ENCODE results near the gene NOP53. TPM values are rescaled to one million over a fixed set of nuclear protein-coding genes. Genes with fewer than 3 reads are reported as not detected.

The NOP53 gene
- total and polyA plus RNA-seq, 2 of the 8 experiments (the other 6 are each of a cell fraction or from before 2014, with no cell fraction given) = 107 to 245 TPM

DNA sequence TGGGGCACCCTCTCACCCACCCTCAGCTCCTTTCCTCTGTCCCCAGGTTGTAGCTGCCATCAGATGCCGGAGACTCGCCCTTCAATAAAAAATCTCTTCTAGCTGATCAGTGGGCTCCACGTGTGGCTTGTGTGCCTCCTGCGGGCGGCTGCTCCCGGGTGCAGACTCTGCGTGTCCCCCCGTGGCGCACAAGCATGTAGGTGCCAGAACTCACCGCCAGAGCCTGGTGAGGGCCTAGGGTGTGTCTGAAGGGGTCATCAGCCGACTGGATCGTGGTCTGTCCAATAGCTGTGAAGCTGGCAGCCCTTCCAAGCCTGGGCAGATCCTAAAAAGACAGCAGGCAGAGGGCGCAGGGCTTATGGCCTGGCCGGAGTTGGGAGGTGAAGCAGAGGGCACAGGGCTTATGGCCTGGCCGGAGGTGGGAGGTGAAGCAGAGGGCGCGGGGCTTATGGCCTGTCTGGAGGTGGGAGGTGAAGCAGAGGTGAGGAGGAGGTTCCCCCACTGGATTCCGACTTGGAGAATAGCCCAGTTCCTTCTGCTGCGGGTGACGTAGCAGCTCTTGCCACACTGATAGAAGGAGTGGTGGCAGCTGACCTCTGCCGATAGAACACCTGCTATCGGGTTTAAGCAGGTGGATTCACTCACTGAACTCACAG is 11.7 kb downstream of the NOP53 start:
- H4K91ac ChIP-seq (replicated peaks; ENCODE audit: insufficient read length, low read length) = no peak overlapping the region
- no peak overlapping the region for H3K23ac ChIP-seq (ENCODE audit: insufficient read length)
- DNase-seq (ENCODE audit: low read depth in 1 of 2, low spot score in 2 of 2) = no peak
- H2BK12ac ChIP-seq (ENCODE audit: low read depth, low read length) = no peak overlapping the region
- no peak overlapping the region for H2AFZ ChIP-seq (ENCODE audit: low read length)
- no peak overlapping the region for H4K5ac ChIP-seq (ENCODE audit: insufficient read length, low read depth, low read length)
- no peaks in the 10 kb centered on the region; a peak in 1 of 4 replicates for H3K79me2 ChIP-seq (ENCODE audit: control insufficient read depth in 1 of 2, insufficient read depth in 2 of 2, low read length in 2 of 2)
- no peaks in the 10 kb centered on the region for H3K27me3 ChIP-seq (replicated peaks in 1 of 4; ENCODE audit: control insufficient read depth in 3 of 4, extremely low read depth in 1 of 4, insufficient read depth in 3 of 4, low read length in 3 of 4)
- H3K18ac ChIP-seq (ENCODE audit: extremely low read depth, low read length) = no peak overlapping the region
- H2BK15ac ChIP-seq (ENCODE audit: low read length) = no peak overlapping the region
- H3K14ac ChIP-seq (ENCODE audit: insufficient read length) = no peak overlapping the region
- no peak overlapping the region for H3K9ac ChIP-seq (replicated peaks in 1 of 4; ENCODE audit: extremely low read depth in 1 of 4, low read depth in 3 of 4, low read length in 3 of 4)
- no peak overlapping the region for H3K27ac ChIP-seq (ENCODE audit: low read depth, low read length)
- H3K9me3 ChIP-seq (ENCODE audit: insufficient read depth in 2 of 2, low read depth in 1 of 2, low read length in 1 of 2) = no peaks in the 10 kb centered on the region
- H3K23me2 ChIP-seq (ENCODE audit: low read depth, low read length) = no peaks in the 10 kb centered on the region
- H2AK5ac ChIP-seq (ENCODE audit: low read depth, low read length) = no peak overlapping the region
- no peak overlapping the region for H3K4ac ChIP-seq (replicated peaks; ENCODE audit: insufficient read length, low read depth, low read length)
- H3K4me1 ChIP-seq (replicated peaks in 1 of 4; ENCODE audit: control insufficient read depth in 3 of 4, insufficient read depth in 4 of 4, low read length in 3 of 4) = no peaks in the 10 kb centered on the region
- H2BK20ac ChIP-seq (ENCODE audit: low read length) = no peak overlapping the region
- H3K36me3 ChIP-seq (ENCODE audit: control insufficient read depth in 2 of 4, insufficient read depth in 4 of 4, low read length in 3 of 4) = peaks cover 20 to 70% (median 59%) of the 10 kb centered on the region in 4 experiments
- H2BK5ac ChIP-seq (ENCODE audit: low read depth, low read length) = no peak overlapping the region
- no peak overlapping the region for H3K56ac ChIP-seq (replicated peaks; ENCODE audit: insufficient read length, low read depth, low read length)
- no peak overlapping the region for H3K4me3 ChIP-seq (ENCODE audit: extremely low read depth in 1 of 4, insufficient read depth in 2 of 4, low read depth in 3 of 4, low read length in 4 of 4)
- no peaks in the 10 kb centered on the region; the same call in 1 of the 2 replicates for H3K79me1 ChIP-seq (ENCODE audit: low read depth, low read length)
- WGBS, 2 experiments (ENCODE audit: extremely low coverage in 1 of 2, insufficient coverage in 1 of 2, insufficient read length in 1 of 2, insufficient replicate concordance in 2 of 2, low coverage in 1 of 2, low lambda C conversion rate in 2 of 2, missing lambda C conversion rate in 1 of 2) = 94% methylated on average over 22 of the region's 22 CpGs; no CpG with 5 or more reads in 1 of the 2 experiments
- peaks cover 10 to 13% of the 10 kb centered on the region in 2 experiments for H4K20me1 ChIP-seq (replicated peaks in 1 of 2; ENCODE audit: control insufficient read depth in 1 of 2, insufficient read depth in 2 of 2, low read length in 2 of 2)
- ChIA-PET POLR2A (ENCODE audit: partially characterized antibody) (interaction anchor here (0.7 to 11.0 kb wide), 10 partner anchors 8 to 42 kb away, joined by 3 to 204 read pairs (median 5); partner anchors contain the start of genes NOP53 and SELENOW), CTCF (ENCODE audit: partially characterized antibody) (interaction anchor here (1.0 to 3.1 kb wide), 5 partner anchors 9 to 57 kb away, joined by 4 to 20 read pairs (median 10); no protein-coding TSS in a partner anchor)
- no peak overlapping the region for H4K8ac ChIP-seq (ENCODE audit: extremely low read depth, insufficient read depth, low read length)
- H3K4me2 ChIP-seq (ENCODE audit: insufficient read depth in 1 of 2, low read depth in 2 of 2, low read length in 2 of 2) = no peak overlapping the region
- TF ChIP-seq POLR2A (IDR thresholded peaks at IDR 0.05; ENCODE audit: control extremely low read depth in 1 of 2, low read depth in 2 of 2, low read length in 2 of 2) = peak in 1 of 2 experiments; percentile 37; a peak in 2 of 3 replicates
- no peak for TF ChIP-seq CBX5 (IDR thresholded peaks at IDR 0.05; ENCODE audit: low read depth, low read length)
- H2BK120ac ChIP-seq (replicated peaks; ENCODE audit: low read depth, low read length) = no peak overlapping the region
- FAIRE-seq = no peak
